Endodermal cell (in vitro differentiated cells): ENCODE measurements around the gene RASGRF1. TPM values are rescaled to one million over a fixed set of nuclear protein-coding genes. Genes with fewer than 3 reads are reported as not detected.

Experiments
- DNase-seq: peaks from one replicate; pipeline ENCODE4 v3.0.0-alpha.2; 2017
- H3K27ac ChIP-seq: 2 replicates; pipeline ENCODE4 v1.5.1; 2013; ENCODE audit warnings: mild to moderate bottlenecking, low read depth, low read length, moderate library complexity
- H3K27me3 ChIP-seq: 2 replicates; pipeline ENCODE4 v1.6.1; 2013; ENCODE audit warnings: mild to moderate bottlenecking, low read length, moderate library complexity; ENCODE audit not compliant: insufficient read depth, control insufficient read depth, poor library complexity, severe bottlenecking
- H3K36me3 ChIP-seq: 2 replicates; pipeline ENCODE4 v1.7.0; 2013; ENCODE audit warnings: mild to moderate bottlenecking, low read length, moderate library complexity; ENCODE audit not compliant: control insufficient read depth, insufficient read depth
- H3K4me1 ChIP-seq: one replicate; pipeline ENCODE4 v1.7.0; 2013; ENCODE audit warnings: low read length; ENCODE audit not compliant: control insufficient read depth, insufficient read depth
- H3K4me3 ChIP-seq: 2 replicates; pipeline ENCODE4 v1.5.1; 2013; ENCODE audit warnings: mild to moderate bottlenecking, low read length, moderate library complexity
- H3K9ac ChIP-seq: 2 replicates; pipeline ENCODE4 v1.6.1; 2013; ENCODE audit warnings: mild to moderate bottlenecking, low read length, moderate library complexity; ENCODE audit not compliant: poor library complexity, severe bottlenecking; ENCODE audit errors: extremely low read depth
- H3K9me3 ChIP-seq: 2 replicates; pipeline ENCODE4 v1.6.1; 2013; ENCODE audit warnings: mild to moderate bottlenecking, low read length, moderate library complexity; ENCODE audit not compliant: control insufficient read depth
- H3K27ac Mint-ChIP-seq: 2 replicates; pipeline ENCODE4 v1.8.0; 2020; ENCODE audit warnings: mixed read lengths
- H3K27me3 Mint-ChIP-seq: 2 replicates; pipeline ENCODE4 v1.8.0; 2021; ENCODE audit warnings: mild to moderate bottlenecking, mixed read lengths; ENCODE audit not compliant: insufficient read depth
- H3K36me3 Mint-ChIP-seq: 2 replicates; pipeline ENCODE4 v1.8.0; 2020; ENCODE audit warnings: low read depth, mixed read lengths
- H3K4me1 Mint-ChIP-seq: 2 replicates; pipeline ENCODE4 v1.8.0; 2020; ENCODE audit warnings: mixed read lengths
- H3K4me3 Mint-ChIP-seq: 2 replicates; pipeline ENCODE4 v1.8.0; 2020; ENCODE audit warnings: mild to moderate bottlenecking, moderate library complexity, mixed read lengths
- H3K9me3 Mint-ChIP-seq: 2 replicates; pipeline ENCODE4 v1.8.0; 2020; ENCODE audit warnings: mild to moderate bottlenecking, mixed read lengths
- WGBS, 2 experiments: methylation state at CpG; one replicate each; pipeline versions ENCODE4 v1.1.5 to v1.1.7; 2013; ENCODE audit warnings: missing lambda C conversion rate in 2 of 2, mixed read lengths in 1 of 2; ENCODE audit not compliant: insufficient coverage in 1 of 2, insufficient read length in 1 of 2; 5-methylcytosine and 5-hydroxymethylcytosine counted together
- total RNA-seq, 2 donors: library from RNA; stranded (reverse); fragmentation: NEBNext Ultra II Directional in 1 of 2; extraction: Animal tissue kit (Norgen Biotek cat#: 25700) in 1 of 2; gene quantifications; 2 replicates in 1 of 2; 3 replicates in 1 of 2; pipeline ENCODE4 v1.2.1, GENCODE V29; 2021
- TF ChIP-seq, protein P1 (sequence below): fragments of 200-600 bp; sonication (generic); conservative IDR thresholded peaks from 2 replicates; pipeline ENCODE4 v1.5.0; 2021; ENCODE audit warnings: antibody characterized with exemption, mild to moderate bottlenecking

RASGRF1 gene
- total RNA-seq, 2 donors from 2014 or later: 0.20 TPM; not detected in 1

DNA sequence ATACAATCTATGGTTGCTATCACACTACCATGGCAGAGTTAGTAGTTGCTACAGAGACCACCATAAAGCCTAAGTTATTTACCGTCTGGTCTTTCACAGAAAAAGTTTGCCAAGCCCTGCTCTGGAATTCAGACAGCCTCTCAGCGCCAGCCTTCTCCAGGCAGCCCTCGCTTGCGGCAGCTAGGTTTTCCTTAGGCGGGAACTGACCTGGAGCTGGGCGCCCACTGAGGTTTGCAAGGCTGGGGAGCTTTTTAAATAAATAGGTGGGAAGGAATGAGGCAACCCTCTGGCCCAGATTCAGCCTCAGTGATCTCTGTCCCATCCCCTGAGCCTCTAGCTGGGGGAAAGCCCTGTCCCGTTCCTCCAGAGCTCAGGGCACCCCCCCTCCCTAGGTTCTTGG is 146.9 kb downstream of the RASGRF1 start:
- Mint-ChIP-seq H3K36me3 (no peaks in the 10 kb centered on the region), H3K27ac (peak overlapping the region; percentile 66), H3K4me1 (peaks cover 18% of the 10 kb centered on the region), H3K9me3 (peaks cover 2% of the 10 kb centered on the region), H3K4me3 (peak overlapping the region; percentile 69), H3K27me3 (peaks cover 27% of the 10 kb centered on the region)
- Histone ChIP-seq H3K27ac (no peak overlapping the region), H3K9ac (no peak overlapping the region), H3K36me3 (no peaks in the 10 kb centered on the region), H3K9me3 (no peaks in the 10 kb centered on the region), H3K4me3 (no peak overlapping the region), H3K4me1 (peaks cover 9% of the 10 kb centered on the region), H3K27me3 (peaks cover 8% of the 10 kb centered on the region)
- WGBS, 2 experiments: 84 to 87% methylated on average over 3 to 7 of the region's 7 CpGs
- TF ChIP-seq, protein P1, sequence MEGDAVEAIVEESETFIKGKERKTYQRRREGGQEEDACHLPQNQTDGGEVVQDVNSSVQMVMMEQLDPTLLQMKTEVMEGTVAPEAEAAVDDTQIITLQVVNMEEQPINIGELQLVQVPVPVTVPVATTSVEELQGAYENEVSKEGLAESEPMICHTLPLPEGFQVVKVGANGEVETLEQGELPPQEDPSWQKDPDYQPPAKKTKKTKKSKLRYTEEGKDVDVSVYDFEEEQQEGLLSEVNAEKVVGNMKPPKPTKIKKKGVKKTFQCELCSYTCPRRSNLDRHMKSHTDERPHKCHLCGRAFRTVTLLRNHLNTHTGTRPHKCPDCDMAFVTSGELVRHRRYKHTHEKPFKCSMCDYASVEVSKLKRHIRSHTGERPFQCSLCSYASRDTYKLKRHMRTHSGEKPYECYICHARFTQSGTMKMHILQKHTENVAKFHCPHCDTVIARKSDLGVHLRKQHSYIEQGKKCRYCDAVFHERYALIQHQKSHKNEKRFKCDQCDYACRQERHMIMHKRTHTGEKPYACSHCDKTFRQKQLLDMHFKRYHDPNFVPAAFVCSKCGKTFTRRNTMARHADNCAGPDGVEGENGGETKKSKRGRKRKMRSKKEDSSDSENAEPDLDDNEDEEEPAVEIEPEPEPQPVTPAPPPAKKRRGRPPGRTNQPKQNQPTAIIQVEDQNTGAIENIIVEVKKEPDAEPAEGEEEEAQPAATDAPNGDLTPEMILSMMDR: no peak
- DNase-seq: no peak

DNA sequence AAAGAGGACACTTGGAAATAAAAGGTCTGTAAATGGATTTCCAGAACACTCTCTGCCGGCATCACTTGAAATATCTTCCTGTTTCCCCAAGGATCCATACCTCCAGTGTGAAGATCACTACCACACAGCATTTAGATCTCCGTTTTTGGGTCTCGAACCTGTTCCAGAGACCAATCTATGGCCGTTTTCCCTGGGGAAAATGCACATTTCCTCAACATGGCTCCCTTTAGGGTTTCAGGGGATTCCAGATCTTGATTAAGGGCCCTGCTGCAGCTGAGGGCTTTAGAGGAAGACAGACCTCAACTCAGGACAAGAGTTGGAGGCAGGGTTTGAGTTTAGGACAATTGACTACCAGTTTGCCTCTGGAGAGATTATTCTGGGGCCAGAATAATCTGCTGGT is 147.8 kb downstream of the RASGRF1 start:
- Histone ChIP-seq H3K9ac (no peak overlapping the region), H3K27me3 (peaks cover 8% of the 10 kb centered on the region), H3K4me3 (no peak overlapping the region), H3K9me3 (no peaks in the 10 kb centered on the region), H3K4me1 (peaks cover 9% of the 10 kb centered on the region), H3K36me3 (no peaks in the 10 kb centered on the region), H3K27ac (no peak overlapping the region)
- WGBS, 2 experiments: 90 to 93% methylated on average over 4 of the region's 4 CpGs
- Mint-ChIP-seq H3K27me3 (peaks cover 27% of the 10 kb centered on the region), H3K27ac (no peak overlapping the region), H3K36me3 (peaks cover 4% of the 10 kb centered on the region), H3K4me1 (peaks cover 10% of the 10 kb centered on the region), H3K9me3 (peaks cover 2% of the 10 kb centered on the region), H3K4me3 (no peak overlapping the region)
- no peak for DNase-seq
- TF ChIP-seq, protein P1: no peak

DNA sequence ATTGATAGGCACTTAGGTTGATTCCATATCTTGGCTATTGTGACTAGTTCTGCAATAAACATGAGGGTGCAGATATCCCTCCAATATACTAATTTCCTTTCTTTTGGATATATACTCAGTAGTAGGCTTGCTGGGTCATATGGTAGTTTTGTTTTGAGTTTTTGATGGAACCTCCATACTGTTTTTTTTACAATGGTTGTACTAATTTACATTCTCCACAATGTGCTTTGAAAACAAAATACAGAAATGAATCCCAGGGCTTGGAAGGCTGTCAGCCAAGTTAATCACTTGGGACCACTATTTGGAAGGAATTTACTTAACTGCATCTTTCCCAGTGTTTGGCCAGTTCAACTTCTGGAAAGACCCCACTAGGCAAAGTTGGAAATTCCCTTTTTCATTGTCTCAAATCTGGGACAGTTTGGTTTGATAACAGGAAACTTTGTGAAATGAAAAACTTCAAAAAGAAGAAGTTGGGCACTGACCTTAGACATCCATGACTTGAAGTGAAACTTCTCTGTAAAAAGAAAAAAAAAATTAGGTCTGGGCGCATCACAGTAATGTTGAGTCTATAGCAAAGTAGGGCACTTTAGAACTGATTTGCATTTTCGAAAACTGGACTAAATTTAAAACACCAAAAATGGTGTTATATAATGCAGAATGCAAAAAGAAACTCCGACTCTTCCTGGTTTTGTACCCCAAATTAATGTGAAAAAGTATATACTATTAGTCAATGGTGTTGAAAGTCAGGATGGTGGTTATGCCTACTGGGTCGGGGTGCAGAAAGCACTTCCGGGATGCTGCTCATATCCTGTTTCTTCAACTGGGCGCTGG is 151.7 kb downstream of the RASGRF1 start:
- H3K27ac ChIP-seq: no peak overlapping the region
- H3K36me3 ChIP-seq: peaks cover 18% of the 10 kb centered on the region
- H3K9ac ChIP-seq: no peak overlapping the region
- 92% methylated on average over 5 to 6 of the region's 6 CpGs for WGBS, 2 experiments
- DNase-seq: no peak
- H3K27ac Mint-ChIP-seq: no peak overlapping the region
- H3K4me3 ChIP-seq: no peak overlapping the region
- peaks cover 11% of the 10 kb centered on the region for H3K36me3 Mint-ChIP-seq
- H3K9me3 Mint-ChIP-seq: peaks cover 2% of the 10 kb centered on the region
- H3K4me3 Mint-ChIP-seq: no peak overlapping the region
- H3K4me1 ChIP-seq: peaks cover 3% of the 10 kb centered on the region
- H3K27me3 Mint-ChIP-seq: peaks cover 15% of the 10 kb centered on the region
- TF ChIP-seq, protein P1: no peak
- H3K4me1 Mint-ChIP-seq: peaks cover 5% of the 10 kb centered on the region
- H3K27me3 ChIP-seq: peaks cover 1% of the 10 kb centered on the region
- no peaks in the 10 kb centered on the region for H3K9me3 ChIP-seq
